HFFc6 (cell line): ENCODE data around the gene FCF1. TPM values are rescaled to one million over a fixed set of nuclear protein-coding genes. Genes with fewer than 3 reads are reported as not detected.
A peak's percentile ranks its signal among the peaks of the same experiment; 100 is the strongest.

Source experiments
- DNase-seq: peaks from one replicate; pipeline ENCODE4 v3.0.0-alpha.2; 2018
- H3K27ac Mint-ChIP-seq: 2 replicates; pipeline ENCODE4 v1.8.0; 2020; ENCODE audit warnings: mild to moderate bottlenecking, mixed read lengths
- H3K27me3 Mint-ChIP-seq: 2 replicates; pipeline ENCODE4 v1.8.0; 2021; ENCODE audit warnings: mild to moderate bottlenecking, moderate library complexity, mixed read lengths; ENCODE audit not compliant: insufficient read depth
- H3K36me3 Mint-ChIP-seq: 2 replicates; pipeline ENCODE4 v1.8.0; 2021; ENCODE audit warnings: low read depth, mixed read lengths
- H3K4me1 Mint-ChIP-seq: 2 replicates; pipeline ENCODE4 v1.8.0; 2020; ENCODE audit warnings: low read depth, mixed read lengths
- H3K4me3 Mint-ChIP-seq: 2 replicates; pipeline ENCODE4 v1.8.0; 2020; ENCODE audit warnings: mild to moderate bottlenecking, moderate library complexity, mixed read lengths
- H3K9me3 Mint-ChIP-seq: 2 replicates; pipeline ENCODE4 v1.8.0; 2020; ENCODE audit warnings: mild to moderate bottlenecking, mixed read lengths
- total RNA-seq, 6 experiments: library from RNA; stranded (reverse); fragmentation: NEBNext Ultra II Directional; extraction: Animal tissue kit (Norgen Biotek cat#: 25700); gene quantifications; 2 replicates in 1 of 6; 3 replicates in 5 of 6; pipeline ENCODE4 v1.2.3, GENCODE V29; 2021
- TF ChIP-seq, protein P1 (sequence below): fragments of 200-600 bp; sonication (generic); IDR thresholded peaks from 2 replicates; pipeline ENCODE4 v1.5.0; 2021; ENCODE audit warnings: antibody characterized with exemption, mild to moderate bottlenecking

The FCF1 gene
- total RNA-seq, 6 experiments from 2014 or later: 69.7 to 87.4 (median 79.6) TPM

GRCh38 chr14:74733221-74733620 lies 20.3 kb downstream of the FCF1 start:
- Mint-ChIP-seq H3K27me3 (no peaks in the 10 kb centered on the region), H3K36me3 (peaks cover 18% of the 10 kb centered on the region), H3K27ac (no peak overlapping the region), H3K4me1 (peaks cover 6% of the 10 kb centered on the region), H3K4me3 (no peak overlapping the region), H3K9me3 (no peaks in the 10 kb centered on the region)
- DNase-seq: no peak
- TF ChIP-seq, protein P1, sequence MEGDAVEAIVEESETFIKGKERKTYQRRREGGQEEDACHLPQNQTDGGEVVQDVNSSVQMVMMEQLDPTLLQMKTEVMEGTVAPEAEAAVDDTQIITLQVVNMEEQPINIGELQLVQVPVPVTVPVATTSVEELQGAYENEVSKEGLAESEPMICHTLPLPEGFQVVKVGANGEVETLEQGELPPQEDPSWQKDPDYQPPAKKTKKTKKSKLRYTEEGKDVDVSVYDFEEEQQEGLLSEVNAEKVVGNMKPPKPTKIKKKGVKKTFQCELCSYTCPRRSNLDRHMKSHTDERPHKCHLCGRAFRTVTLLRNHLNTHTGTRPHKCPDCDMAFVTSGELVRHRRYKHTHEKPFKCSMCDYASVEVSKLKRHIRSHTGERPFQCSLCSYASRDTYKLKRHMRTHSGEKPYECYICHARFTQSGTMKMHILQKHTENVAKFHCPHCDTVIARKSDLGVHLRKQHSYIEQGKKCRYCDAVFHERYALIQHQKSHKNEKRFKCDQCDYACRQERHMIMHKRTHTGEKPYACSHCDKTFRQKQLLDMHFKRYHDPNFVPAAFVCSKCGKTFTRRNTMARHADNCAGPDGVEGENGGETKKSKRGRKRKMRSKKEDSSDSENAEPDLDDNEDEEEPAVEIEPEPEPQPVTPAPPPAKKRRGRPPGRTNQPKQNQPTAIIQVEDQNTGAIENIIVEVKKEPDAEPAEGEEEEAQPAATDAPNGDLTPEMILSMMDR: no peak

DNA sequence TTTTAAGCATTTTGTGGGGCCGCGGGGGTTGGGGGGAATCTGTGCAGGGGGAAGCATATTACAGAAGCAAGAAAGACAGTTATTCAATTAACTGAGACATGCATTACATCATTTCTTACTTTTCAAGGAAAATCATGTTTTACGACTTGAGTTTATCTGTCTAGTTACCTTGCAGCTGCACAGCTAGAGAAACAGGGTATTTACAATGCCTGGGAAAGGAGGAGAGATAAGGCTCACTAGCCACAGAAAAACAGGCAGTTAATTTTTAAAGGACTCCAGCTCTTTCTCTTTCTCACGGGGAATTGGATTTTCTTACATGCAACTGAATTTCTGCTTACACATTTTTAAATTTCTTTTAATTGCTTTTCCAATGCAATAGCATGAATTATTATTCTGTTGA lies 22.2 kb downstream of the FCF1 start:
- Mint-ChIP-seq H3K36me3 (peaks cover 34% of the 10 kb centered on the region), H3K9me3 (no peaks in the 10 kb centered on the region; the same call in 1 of the 2 replicates), H3K27me3 (no peaks in the 10 kb centered on the region), H3K4me1 (peaks cover 6% of the 10 kb centered on the region), H3K27ac (no peak overlapping the region), H3K4me3 (no peak overlapping the region)
- TF ChIP-seq, protein P1: no peak
- no peak for DNase-seq

- H3K9me3 Mint-ChIP-seq: no peaks in the 10 kb centered on the region; the same call in 1 of the 2 replicates
- H3K27me3 Mint-ChIP-seq: no peaks in the 10 kb centered on the region
- no peak overlapping the region for H3K4me3 Mint-ChIP-seq
- no peaks in the 10 kb centered on the region for H3K4me1 Mint-ChIP-seq
- DNase-seq: peak; percentile 8
- no peak overlapping the region for H3K27ac Mint-ChIP-seq
- TF ChIP-seq, protein P1: no peak
- peaks cover 34% of the 10 kb centered on the region for H3K36me3 Mint-ChIP-seq
Measured at GRCh38 chr14:74737753-74738325, 24.9 kb downstream of the FCF1 start.

- Mint-ChIP-seq H3K4me3 (no peak overlapping the region), H3K4me1 (no peaks in the 10 kb centered on the region), H3K27ac (no peak overlapping the region), H3K27me3 (no peaks in the 10 kb centered on the region), H3K9me3 (no peaks in the 10 kb centered on the region; the same call in 1 of the 2 replicates), H3K36me3 (peaks cover 34% of the 10 kb centered on the region)
- no peak for DNase-seq
- TF ChIP-seq, protein P1: no peak
Measured at GRCh38 chr14:74739293-74740030, 26.5 kb downstream of the FCF1 start.

GRCh38 chr14:74747237-74747636 lies 34.3 kb downstream of the FCF1 start:
- Mint-ChIP-seq H3K36me3 (peaks cover 5% of the 10 kb centered on the region; the same call in 1 of the 2 replicates), H3K27me3 (no peaks in the 10 kb centered on the region; the same call in 1 of the 2 replicates), H3K4me1 (no peaks in the 10 kb centered on the region), H3K9me3 (peaks cover 7% of the 10 kb centered on the region), H3K27ac (no peak overlapping the region), H3K4me3 (no peak overlapping the region)
- no peak for DNase-seq
- TF ChIP-seq, protein P1: no peak
